Endothelial cell of umbilical vein (primary cell): ENCODE results near the gene KY. TPM values are rescaled to one million over a fixed set of nuclear protein-coding genes. Genes with fewer than 3 reads are reported as not detected.

Source experiments
- BruUV-seq: library from RNA; stranded (reverse); fragments of 400-500 nt; replicated peaks from 2 replicates; lab custom pipeline; 2021; lab: Mats Ljungman, UMichigan
- CTCF ChIA-PET: fragments of 300-600, 350-600 bp; sonication (Branson Sonifier 250); formaldehyde crosslinking; loops from one replicate; lab custom pipeline; 2021; ENCODE audit warnings: antibody characterized with exemption, inconsistent platforms; lab: Charles Lee
- POLR2A ChIA-PET: fragments of 300-600, 350-600 bp; sonication (Branson Sonifier 250); formaldehyde crosslinking; loops from one replicate; lab custom pipeline; 2021; ENCODE audit warnings: antibody characterized with exemption, inconsistent platforms; lab: Charles Lee
- DNase-seq: peaks from one replicate; pipeline ENCODE4 v3.0.0-alpha.2; 2011; ENCODE audit warnings: low read depth, low spot score
- FAIRE-seq: peaks from 2 replicates; lab custom pipeline; 2011; peaks lifted over from hg19 to GRCh38; lab: Jason Lieb, UNC
- H2AFZ ChIP-seq: 2 replicates; pipeline ENCODE4 v1.6.0; 2012; ENCODE audit warnings: low read depth, low read length, control low read depth, inconsistent platforms
- H3K27ac ChIP-seq: 2 replicates; pipeline ENCODE4 v1.5.1; 2011; ENCODE audit warnings: low read depth, mild to moderate bottlenecking, control low read depth, low read length, moderate library complexity; ENCODE audit not compliant: insufficient read depth
- H3K27me3 ChIP-seq, 2 experiments: 2 replicates each; pipeline versions ENCODE4 v1.6.0 to v1.6.1; 2011; ENCODE audit warnings: low read length in 2 of 2, mixed read lengths in 1 of 2; ENCODE audit not compliant: control insufficient read depth in 2 of 2, insufficient read depth in 2 of 2
- H3K36me3 ChIP-seq, 2 experiments: 2 replicates in 1 of 2; 3 replicates in 1 of 2; pipeline ENCODE4 v1.5.1; 2011; ENCODE audit warnings: low read length in 2 of 2, mild to moderate bottlenecking in 1 of 2, moderate library complexity in 1 of 2; ENCODE audit not compliant: control insufficient read depth in 2 of 2, insufficient read depth in 2 of 2; ENCODE audit errors: extremely low read depth in 1 of 2
- H3K4me1 ChIP-seq: 3 replicates; pipeline ENCODE4 v1.5.1; 2011; ENCODE audit warnings: mild to moderate bottlenecking, low read length; ENCODE audit not compliant: control insufficient read depth, insufficient read depth; ENCODE audit errors: extremely low read depth
- H3K4me2 ChIP-seq: 2 replicates; pipeline ENCODE4 v1.6.1; 2011; ENCODE audit warnings: low read length, control low read depth, mixed read lengths; ENCODE audit not compliant: insufficient read depth
- H3K4me3 ChIP-seq, 3 experiments: fragments of 200-600 bp in 1 of 3; sonication (generic), shearing (Covaris generic) in 1 of 3; replicated peaks in 1 of 3; 2 replicates each; pipeline ENCODE4 v1.5.1; 2011 to 2016; ENCODE audit warnings: control low read depth in 3 of 3, low read length in 3 of 3, mild to moderate bottlenecking in 2 of 3, inconsistent platforms in 1 of 3, low read depth in 1 of 3, moderate library complexity in 1 of 3; ENCODE audit not compliant: insufficient read depth in 1 of 3
- H3K79me2 ChIP-seq: 2 replicates; pipeline ENCODE4 v1.6.0; 2012; ENCODE audit warnings: low read length, inconsistent platforms; ENCODE audit not compliant: control insufficient read depth, insufficient read depth
- H3K9ac ChIP-seq: replicated peaks from 2 replicates; pipeline ENCODE3; 2011; ENCODE audit warnings: low read length, control low read depth; ENCODE audit not compliant: insufficient read depth; ENCODE audit errors: extremely low read depth
- H3K9me1 ChIP-seq: replicated peaks from 3 replicates; pipeline ENCODE4 v1.6.0; 2011; ENCODE audit warnings: mild to moderate bottlenecking, low read length; ENCODE audit not compliant: control insufficient read depth, insufficient read depth; ENCODE audit errors: extremely low read depth
- H3K9me3 ChIP-seq: replicated peaks from 2 replicates; pipeline ENCODE4 v1.5.1; 2012; ENCODE audit warnings: low read length, inconsistent platforms; ENCODE audit not compliant: control insufficient read depth, insufficient read depth
- H4K20me1 ChIP-seq: replicated peaks from 2 replicates; pipeline ENCODE3; 2011; ENCODE audit warnings: mild to moderate bottlenecking, low read length; ENCODE audit not compliant: control insufficient read depth, insufficient read depth; ENCODE audit errors: extremely low read depth
- CTCF ChIP-seq, 2 donors: IDR thresholded peaks; 1 replicate in 1 of 2; 2 replicates in 1 of 2; pipeline ENCODE4 v1.5.1; 2011; ENCODE audit warnings: low read length in 2 of 2, mild to moderate bottlenecking in 2 of 2, moderate library complexity in 2 of 2, control low read depth in 1 of 2, inconsistent platforms in 1 of 2, low read depth in 1 of 2; ENCODE audit not compliant: insufficient read depth in 1 of 2; ENCODE audit errors: extremely low read depth in 1 of 2
- EZH2 ChIP-seq: IDR thresholded peaks from 2 replicates; pipeline ENCODE4 v1.6.1; 2012; ENCODE audit warnings: borderline replicate concordance, low read depth, mild to moderate bottlenecking, moderate library complexity, low read length, inconsistent platforms; ENCODE audit not compliant: severe bottlenecking
- FOS ChIP-seq: IDR thresholded peaks from 2 replicates; pipeline ENCODE4 v1.6.1; 2011; ENCODE audit warnings: mild to moderate bottlenecking, low read length, moderate library complexity, borderline replicate concordance; ENCODE audit not compliant: insufficient read depth
- GATA2 ChIP-seq: IDR thresholded peaks from 2 replicates; pipeline ENCODE4 v1.7.0; 2011; ENCODE audit warnings: low read depth, mild to moderate bottlenecking, moderate library complexity, mixed read lengths, low read length; ENCODE audit not compliant: insufficient read length, insufficient read depth
- JUN ChIP-seq: IDR thresholded peaks from 2 replicates; pipeline ENCODE4 v1.6.1; 2011; ENCODE audit warnings: borderline replicate concordance, low read depth; ENCODE audit not compliant: insufficient read length, insufficient read depth
- MAX ChIP-seq: IDR thresholded peaks from 2 replicates; pipeline ENCODE4 v1.6.1; 2011; ENCODE audit not compliant: insufficient read depth, insufficient read length
- POLR2A ChIP-seq: IDR thresholded peaks from 2 replicates; pipeline ENCODE4 v1.6.1; 2012; ENCODE audit warnings: low read depth, mild to moderate bottlenecking, control low read depth, low read length
- POLR2AphosphoS5 ChIP-seq: IDR thresholded peaks from 2 replicates; pipeline ENCODE4 v1.6.1; 2012; ENCODE audit warnings: low read depth, mild to moderate bottlenecking, control low read depth, low read length, moderate library complexity; ENCODE audit not compliant: insufficient read depth
- dilution Hi-C: fragments of 300-500 bp; cut with MboI; formaldehyde crosslinking; loops from one replicate; pipeline ENCODE4 v1.15.0; 2019; ENCODE audit warnings: low sequenced_read_pairs; ENCODE audit not compliant: extremely low pct_ligation_motif_present
- intact Hi-C: fragments of 100-400 bp; cut with micrococcal nuclease; formaldehyde crosslinking; loops from one replicate; pipeline ENCODE4 v1.10.0; 2022
- polyA plus RNA-seq, 4 experiments: library from polyadenylated mRNA; depleted of rRNA in 3 of 4; stranded (reverse) in 3 of 4; unstranded in 1 of 4; fragments of >200 nt; gene quantifications; 2 replicates each; pipeline versions ENCODE4 v1.2.1 to v1.2.3, GENCODE V29; 2011 to 2012; ENCODE audit warnings: missing spikeins in 1 of 4
- total RNA-seq: library from RNA; stranded (reverse); gene quantifications from 2 replicates; pipeline ENCODE4 v1.2.3, GENCODE V29; 2021

Gene KY
- total and polyA plus RNA-seq, 2 donors (not counting 3 experiments of a cell fraction or from before 2014, with no cell fraction given): not detected

- ChIA-PET POLR2A (no interaction called here), CTCF (interaction anchor here (1.1 to 1.2 kb wide), 3 partner anchors 12 to 81 kb away, joined by 3 read pairs; no protein-coding TSS in a partner anchor)
- DNase-seq (no peak), FAIRE-seq (no peak)
- Histone ChIP-seq H3K9ac (no peak overlapping the region), H2AFZ (no peak overlapping the region), H3K4me1 (no peaks in the 10 kb centered on the region), H3K27ac (no peak overlapping the region), H3K27me3 (peaks cover 0 to 2% of the 10 kb centered on the region in 2 experiments), H3K9me1 (no peaks in the 10 kb centered on the region), H4K20me1 (no peaks in the 10 kb centered on the region), H3K79me2 (no peaks in the 10 kb centered on the region), H3K36me3 (no peaks in the 10 kb centered on the region), H3K4me2 (no peak overlapping the region), H3K9me3 (no peaks in the 10 kb centered on the region), H3K4me3 (no peak overlapping the region)
- no TSS peak for BruUV-seq
- dilution Hi-C loops: no loop called here
- TF ChIP-seq FOS (no peak), POLR2A (no peak), CTCF (IDR thresholded peaks at IDR 0.05; ENCODE audit: extremely low read depth in 1 of 2, insufficient read depth in 1 of 2, low read depth in 1 of 2, low read length in 2 of 2) (no peak), POLR2AphosphoS5 (no peak), GATA2 (no peak), EZH2 (no peak), JUN (no peak), MAX (no peak)
- intact Hi-C loops: no loop called here
Measured at GRCh38 chr3:134681522-134681900, 30.7 kb upstream of the KY start.
